Measurements from ENCODE around the gene ASIP. TPM values are rescaled to one million over a fixed set of nuclear protein-coding genes. Genes with fewer than 3 reads are reported as not detected.

ASIP gene
- total and polyA plus RNA-seq, 2 experiments from 2014 or later: not detected

- peaks cover 34% of the 10 kb centered on the region for H3K9me3 Mint-ChIP-seq
- no peaks in the 10 kb centered on the region for H3K79me2 ChIP-seq (replicated peaks; ENCODE audit: insufficient read depth)
- H3K27ac ChIP-seq (ENCODE audit: low read depth): no peak overlapping the region
- H4K20me1 ChIP-seq (replicated peaks; ENCODE audit: insufficient read depth): no peaks in the 10 kb centered on the region
- peaks cover 2% of the 10 kb centered on the region; the same call in 1 of the 2 replicates for H3F3A ChIP-seq (replicated peaks; ENCODE audit: low read depth)
- H3K4me2 ChIP-seq: no peak overlapping the region
- H3K4me1 Mint-ChIP-seq: peaks cover 2% of the 10 kb centered on the region; the same call in 1 of the 3 replicates
- H3K4me3 Mint-ChIP-seq: no peak overlapping the region
- no peaks in the 10 kb centered on the region for H3K27me3 Mint-ChIP-seq (ENCODE audit: insufficient read depth, low read depth, poor library complexity)
- H3K9me2 ChIP-seq (ENCODE audit: insufficient read depth): no peaks in the 10 kb centered on the region
- DNase-seq (ENCODE audit: low spot score) (no peak), ATAC-seq (no peak)
- no peak overlapping the region for H3K27ac Mint-ChIP-seq
- peaks cover 5% of the 10 kb centered on the region; the same call in 2 of the 3 replicates for H3K36me3 Mint-ChIP-seq (ENCODE audit: low read depth)
- no peaks in the 10 kb centered on the region for H3K4me1 ChIP-seq (ENCODE audit: insufficient read depth)
- 0 out of 2 replicates have a peak, but pooled peaks cover 4% of the 10 kb centered on the region for H3K36me3 ChIP-seq (ENCODE audit: insufficient read depth)
- no peak overlapping the region for H2AFZ ChIP-seq
- TF ChIP-seq ETS1 (IDR thresholded peaks at IDR 0.05): no peak
- no peak for TF ChIP-seq EZH2 (IDR thresholded peaks at IDR 0.05; ENCODE audit: low read depth, unreplicated experiment)
- no peak for TF ChIP-seq ZNF462 (CRISPR knock-in tag; IDR thresholded peaks at IDR 0.05)
- TF ChIP-seq JUNB (IDR thresholded peaks at IDR 0.05; ENCODE audit: unreplicated experiment): no peak
- TF ChIP-seq ZNF114 (CRISPR knock-in tag; IDR thresholded peaks at IDR 0.05): no peak
- TF ChIP-seq POLR2AphosphoS5 (IDR thresholded peaks at IDR 0.05; ENCODE audit: low read depth): no peak
- no peak for TF ChIP-seq CTCF (conservative IDR thresholded peaks at IDR 0.05; ENCODE audit: low read depth in 2 of 2)
- no peak for TF ChIP-seq CREB1 (CRISPR knock-in tag; IDR thresholded peaks at IDR 0.05; ENCODE audit: low read depth)
- no peak for TF ChIP-seq REST (IDR thresholded peaks at IDR 0.05; ENCODE audit: unreplicated experiment)
- no peak for TF ChIP-seq EZH2phosphoT487 (IDR thresholded peaks at IDR 0.05; ENCODE audit: unreplicated experiment)
- TF ChIP-seq NANOG (IDR thresholded peaks at IDR 0.05; ENCODE audit: borderline replicate concordance): no peak
- TF ChIP-seq ZNF331 (CRISPR knock-in tag; IDR thresholded peaks at IDR 0.05; ENCODE audit: low read depth): no peak
- no peak for TF ChIP-seq STAT1 (IDR thresholded peaks at IDR 0.05; ENCODE audit: unreplicated experiment)
- H3K27me3 ChIP-seq (ENCODE audit: insufficient read depth): peaks cover 23% of the 10 kb centered on the region
- H3K4me3 ChIP-seq: no peak overlapping the region
Measured at GRCh38 chr20:34211591-34211990, 29.6 kb upstream of the ASIP start.

Data from GM23338 (cell line).